Natural killer cell (primary cell): Measurements from ENCODE around the gene LRCH1. TPM values are rescaled to one million over a fixed set of nuclear protein-coding genes. Genes with fewer than 3 reads are reported as not detected.
A peak's percentile ranks its signal among the peaks of the same experiment; 100 is the strongest.

Experiments used
- ATAC-seq, 3 donors: fragments of 150-1000 bp in 2 of 3; fragments of 200-7000 bp in 1 of 3; cut with Tn5 transposase; 1 replicate in 1 of 3; 2 replicates in 2 of 3; pipeline ENCODE4 v1.10.0; 2021; ENCODE audit warnings: mild to moderate bottlenecking in 2 of 3, moderate library complexity in 2 of 3
- DNase-seq, 2 donors: peaks; one replicate each; pipeline versions ENCODE4 v3.0.0 to v3.0.0-alpha.2; 2013 to 2021; ENCODE audit warnings: mixed read lengths in 1 of 2
- H3K27ac ChIP-seq: one replicate; pipeline ENCODE4 v1.5.1; 2013; ENCODE audit warnings: mild to moderate bottlenecking, low read length
- H3K27me3 ChIP-seq: one replicate; pipeline ENCODE4 v1.6.1; 2013; ENCODE audit warnings: low read length; ENCODE audit not compliant: control insufficient read depth, insufficient read depth
- H3K36me3 ChIP-seq: one replicate; pipeline ENCODE4 v1.6.1; 2013; ENCODE audit warnings: low read length; ENCODE audit not compliant: control insufficient read depth, insufficient read depth
- H3K4me1 ChIP-seq: one replicate; pipeline ENCODE4 v1.6.1; 2013; ENCODE audit warnings: low read length; ENCODE audit not compliant: control insufficient read depth, insufficient read depth
- H3K4me3 ChIP-seq: one replicate; pipeline ENCODE4 v1.5.1; 2013; ENCODE audit warnings: low read length
- H3K9me3 ChIP-seq: one replicate; pipeline ENCODE4 v1.6.1; 2013; ENCODE audit warnings: low read length; ENCODE audit not compliant: control insufficient read depth, insufficient read depth
- H3K27ac Mint-ChIP-seq, 2 donors: one replicate each; pipeline ENCODE4 v1.8.0; 2022; ENCODE audit warnings: mild to moderate bottlenecking in 2 of 2, mixed read lengths in 2 of 2, moderate library complexity in 1 of 2
- H3K27me3 Mint-ChIP-seq, 2 donors: one replicate each; pipeline ENCODE4 v1.8.0; 2022; ENCODE audit warnings: low read depth in 2 of 2, mixed read lengths in 2 of 2
- H3K36me3 Mint-ChIP-seq: one replicate; pipeline ENCODE4 v1.8.0; 2022; ENCODE audit warnings: mixed read lengths
- H3K4me1 Mint-ChIP-seq, 2 donors: one replicate each; pipeline ENCODE4 v1.8.0; 2022; ENCODE audit warnings: mixed read lengths in 2 of 2
- H3K4me3 Mint-ChIP-seq: one replicate; pipeline ENCODE4 v1.8.0; 2022; ENCODE audit warnings: mild to moderate bottlenecking, moderate library complexity, mixed read lengths
- H3K9me3 Mint-ChIP-seq, 2 donors: one replicate each; pipeline ENCODE4 v1.8.0; 2022; ENCODE audit warnings: mixed read lengths in 2 of 2
- WGBS: methylation state at CpG from one replicate; pipeline ENCODE4 v1.1.7; 2013; ENCODE audit warnings: missing lambda C conversion rate; ENCODE audit not compliant: insufficient coverage; 5-methylcytosine and 5-hydroxymethylcytosine counted together
- intact Hi-C: fragments of 100-400 bp; cut with micrococcal nuclease; formaldehyde crosslinking; loops from one replicate; pipeline ENCODE4 v1.14.2; 2022
- total RNA-seq, 4 donors: library from RNA; stranded (reverse); fragments of 120-200 nt in 1 of 4; gene quantifications; one replicate each; pipeline versions ENCODE4 v1.2.3 to v1.2.4, GENCODE V29; 2013 to 2022
- TF ChIP-seq, protein P1 (sequence below): fragments of 200-600 bp; IDR thresholded peaks from one replicate; pipeline ENCODE4 v1.8.0; 2022; ENCODE audit warnings: antibody characterized with exemption

Gene LRCH1
- total RNA-seq, 3 donors from 2014 or later (not counting 1 experiment from before 2014, with no cell fraction given) = 23.7 to 32.2 (median 29.6) TPM

- 32% methylated on average over 6 of the region's 6 CpGs for WGBS
- Mint-ChIP-seq H3K27me3 (no peaks in the 10 kb centered on the region), H3K27ac (peak overlapping the region in 1 of 2 donors; percentile 14), H3K4me3 (no peak overlapping the region), H3K4me1 (peaks cover 72 to 87% of the 10 kb centered on the region in 2 donors), H3K9me3 (no peaks in the 10 kb centered on the region), H3K36me3 (no peaks in the 10 kb centered on the region)
- no peak for DNase-seq
- Histone ChIP-seq H3K4me1 (peaks cover 27% of the 10 kb centered on the region), H3K9me3 (no peaks in the 10 kb centered on the region), H3K27ac (no peak overlapping the region), H3K27me3 (no peaks in the 10 kb centered on the region), H3K36me3 (no peaks in the 10 kb centered on the region), H3K4me3 (no peak overlapping the region)
- intact Hi-C loops = no loop called here
- TF ChIP-seq, protein P1, sequence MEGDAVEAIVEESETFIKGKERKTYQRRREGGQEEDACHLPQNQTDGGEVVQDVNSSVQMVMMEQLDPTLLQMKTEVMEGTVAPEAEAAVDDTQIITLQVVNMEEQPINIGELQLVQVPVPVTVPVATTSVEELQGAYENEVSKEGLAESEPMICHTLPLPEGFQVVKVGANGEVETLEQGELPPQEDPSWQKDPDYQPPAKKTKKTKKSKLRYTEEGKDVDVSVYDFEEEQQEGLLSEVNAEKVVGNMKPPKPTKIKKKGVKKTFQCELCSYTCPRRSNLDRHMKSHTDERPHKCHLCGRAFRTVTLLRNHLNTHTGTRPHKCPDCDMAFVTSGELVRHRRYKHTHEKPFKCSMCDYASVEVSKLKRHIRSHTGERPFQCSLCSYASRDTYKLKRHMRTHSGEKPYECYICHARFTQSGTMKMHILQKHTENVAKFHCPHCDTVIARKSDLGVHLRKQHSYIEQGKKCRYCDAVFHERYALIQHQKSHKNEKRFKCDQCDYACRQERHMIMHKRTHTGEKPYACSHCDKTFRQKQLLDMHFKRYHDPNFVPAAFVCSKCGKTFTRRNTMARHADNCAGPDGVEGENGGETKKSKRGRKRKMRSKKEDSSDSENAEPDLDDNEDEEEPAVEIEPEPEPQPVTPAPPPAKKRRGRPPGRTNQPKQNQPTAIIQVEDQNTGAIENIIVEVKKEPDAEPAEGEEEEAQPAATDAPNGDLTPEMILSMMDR = no peak
- no peak for ATAC-seq
Observed at GRCh38 chr13:46595136-46595884, 42.3 kb downstream of the LRCH1 start.

DNA sequence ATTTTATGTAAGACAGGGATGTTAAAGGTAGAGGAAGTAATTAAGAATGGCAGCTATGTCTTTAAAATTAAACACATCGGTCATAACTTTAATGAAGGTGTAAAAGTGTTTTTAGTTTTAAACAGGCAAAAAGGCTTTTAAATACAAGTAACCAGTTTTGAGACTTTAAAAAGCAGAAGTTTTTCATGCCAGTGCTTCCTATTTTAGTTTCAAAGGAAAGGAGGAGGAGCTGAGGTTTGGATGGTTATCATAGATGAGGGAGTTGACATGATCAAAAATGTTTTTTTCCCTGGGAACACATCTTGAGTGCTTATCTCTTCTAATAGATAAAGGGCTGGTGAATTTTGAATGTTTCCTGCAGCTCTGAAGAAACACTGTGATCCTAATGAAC, 42.9 kb downstream of the LRCH1 start:
- no peaks in the 10 kb centered on the region for H3K36me3 Mint-ChIP-seq
- H3K4me3 ChIP-seq = no peak overlapping the region
- DNase-seq (no peak), ATAC-seq (no peak)
- no peaks in the 10 kb centered on the region for H3K36me3 ChIP-seq
- H3K4me1 ChIP-seq = peaks cover 27% of the 10 kb centered on the region
- no peaks in the 10 kb centered on the region for H3K27me3 ChIP-seq
- H3K27ac Mint-ChIP-seq = peak overlapping the region in 1 of 2 donors; percentile 14
- H3K27me3 Mint-ChIP-seq = no peaks in the 10 kb centered on the region
- 40% methylated on average over 1 of the region's 1 CpG for WGBS
- intact Hi-C loops = no loop called here
- H3K27ac ChIP-seq = no peak overlapping the region
- TF ChIP-seq, protein P1 = no peak
- no peaks in the 10 kb centered on the region for H3K9me3 Mint-ChIP-seq
- no peak overlapping the region for H3K4me3 Mint-ChIP-seq
- peaks cover 73 to 87% of the 10 kb centered on the region in 2 donors for H3K4me1 Mint-ChIP-seq
- no peaks in the 10 kb centered on the region for H3K9me3 ChIP-seq

DNA sequence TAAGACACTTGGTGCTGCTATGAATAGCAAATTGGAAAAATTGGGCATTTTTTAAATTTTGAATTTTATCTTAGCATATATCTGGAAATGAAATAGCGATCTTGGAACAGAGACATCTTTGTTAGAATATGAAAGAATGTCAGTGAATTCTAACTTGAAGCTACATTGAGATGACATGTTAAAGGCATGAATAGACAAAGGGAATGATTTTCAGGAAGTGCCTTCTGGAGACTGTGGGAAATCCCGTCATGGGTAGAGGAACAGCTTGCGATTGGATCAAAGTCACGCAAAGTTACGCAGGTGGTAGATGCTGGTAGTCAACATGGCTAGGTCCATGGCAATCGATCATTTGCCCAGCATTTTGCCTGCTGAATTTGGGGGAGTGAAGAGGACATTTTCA, 43.5 kb downstream of the LRCH1 start:
- Mint-ChIP-seq H3K4me1 (peaks cover 77 to 88% of the 10 kb centered on the region in 2 donors), H3K27me3 (no peaks in the 10 kb centered on the region), H3K9me3 (no peaks in the 10 kb centered on the region), H3K4me3 (no peak overlapping the region), H3K27ac (no peak overlapping the region), H3K36me3 (no peaks in the 10 kb centered on the region)
- 94% methylated on average over 6 of the region's 6 CpGs for WGBS
- Histone ChIP-seq H3K36me3 (no peaks in the 10 kb centered on the region), H3K27me3 (no peaks in the 10 kb centered on the region), H3K4me3 (no peak overlapping the region), H3K27ac (no peak overlapping the region), H3K9me3 (no peaks in the 10 kb centered on the region), H3K4me1 (peaks cover 27% of the 10 kb centered on the region)
- intact Hi-C loops = no loop called here
- TF ChIP-seq, protein P1 = no peak
- DNase-seq = no peak
- ATAC-seq = no peak
